Mesodermal cell (in vitro differentiated cells): ENCODE results near the gene SYNPR.

Experiments
- H3K27ac ChIP-seq: 2 replicates; pipeline ENCODE4 v1.7.0; 2013; ENCODE audit warnings: mild to moderate bottlenecking, low read depth, low read length, moderate library complexity; ENCODE audit not compliant: severe bottlenecking
- H3K36me3 ChIP-seq: 2 replicates; pipeline ENCODE4 v1.7.1; 2013; ENCODE audit warnings: mild to moderate bottlenecking, low read length, moderate library complexity; ENCODE audit not compliant: control insufficient read depth, insufficient read depth
- H3K4me1 ChIP-seq: one replicate; pipeline ENCODE4 v1.7.1; 2013; ENCODE audit warnings: mild to moderate bottlenecking, low read length; ENCODE audit not compliant: insufficient read depth, control insufficient read depth, poor library complexity, severe bottlenecking
- H3K4me3 ChIP-seq: 2 replicates; pipeline ENCODE4 v1.7.0; 2013; ENCODE audit warnings: low read length, control low read depth, mild to moderate bottlenecking; ENCODE audit not compliant: insufficient read depth, poor library complexity, severe bottlenecking; ENCODE audit errors: extremely low read depth
- H3K9me3 ChIP-seq: 2 replicates; pipeline ENCODE4 v1.7.1; 2013; ENCODE audit warnings: mild to moderate bottlenecking, low read length, moderate library complexity; ENCODE audit not compliant: control insufficient read depth
- WGBS, 2 experiments: methylation state at CpG; one replicate each; pipeline ENCODE4 v1.1.5; 2013; ENCODE audit warnings: missing lambda C conversion rate in 2 of 2; ENCODE audit not compliant: insufficient coverage in 2 of 2; 5-methylcytosine and 5-hydroxymethylcytosine counted together

Gene SYNPR

GRCh38 chr3:63462732-63463131 is 184.6 kb downstream of the SYNPR start:
- H3K4me3 ChIP-seq: no peak overlapping the region
- H3K36me3 ChIP-seq: no peaks in the 10 kb centered on the region
- H3K9me3 ChIP-seq: no peaks in the 10 kb centered on the region
- no peaks in the 10 kb centered on the region for H3K4me1 ChIP-seq
- no peak overlapping the region for H3K27ac ChIP-seq

DNA sequence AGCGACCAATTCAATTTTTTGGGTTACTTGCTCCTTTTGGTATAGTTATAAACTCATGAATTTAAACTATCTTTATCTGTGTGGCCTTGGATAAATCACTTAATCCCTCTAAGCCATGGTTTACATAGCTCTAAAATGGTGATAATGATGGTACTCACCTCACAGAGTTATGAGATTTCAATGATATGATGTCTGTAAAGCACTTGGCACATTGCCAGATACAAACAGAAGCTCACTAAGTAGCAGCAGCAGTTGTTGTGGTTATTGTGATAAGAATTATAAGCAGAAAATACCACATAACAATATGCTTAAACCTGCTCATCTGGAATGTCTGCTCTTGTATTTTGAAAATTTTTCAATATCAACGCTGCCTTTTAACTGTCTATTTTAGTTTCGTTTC is 189.3 kb downstream of the SYNPR start:
- Histone ChIP-seq H3K9me3 (no peaks in the 10 kb centered on the region), H3K4me3 (no peak overlapping the region), H3K27ac (no peak overlapping the region), H3K4me1 (no peaks in the 10 kb centered on the region), H3K36me3 (no peaks in the 10 kb centered on the region)
- no CpG with 5 or more reads among the region's 3 CpGs for WGBS, 2 experiments

- H3K27ac ChIP-seq: no peak overlapping the region
- WGBS, 2 experiments: 82% methylated on average over 1 of the region's 1 CpG; no CpG with 5 or more reads in 1 of the 2 experiments
Observed at GRCh38 chr3:63470745-63471144, 192.6 kb downstream of the SYNPR start.

GRCh38 chr3:63471781-63472180 is 193.7 kb downstream of the SYNPR start:
- WGBS, 2 experiments: 91% methylated on average over 4 to 5 of the region's 5 CpGs
- Histone ChIP-seq H3K36me3 (no peaks in the 10 kb centered on the region), H3K4me1 (no peaks in the 10 kb centered on the region), H3K4me3 (no peak overlapping the region), H3K9me3 (no peaks in the 10 kb centered on the region), H3K27ac (no peak overlapping the region)

More at GRCh38 chr3:63470745-63471144, 192.6 kb downstream of the SYNPR start:
- Histone ChIP-seq H3K36me3 (no peaks in the 10 kb centered on the region), H3K4me3 (no peak overlapping the region), H3K4me1 (no peaks in the 10 kb centered on the region), H3K9me3 (no peaks in the 10 kb centered on the region)

DNA sequence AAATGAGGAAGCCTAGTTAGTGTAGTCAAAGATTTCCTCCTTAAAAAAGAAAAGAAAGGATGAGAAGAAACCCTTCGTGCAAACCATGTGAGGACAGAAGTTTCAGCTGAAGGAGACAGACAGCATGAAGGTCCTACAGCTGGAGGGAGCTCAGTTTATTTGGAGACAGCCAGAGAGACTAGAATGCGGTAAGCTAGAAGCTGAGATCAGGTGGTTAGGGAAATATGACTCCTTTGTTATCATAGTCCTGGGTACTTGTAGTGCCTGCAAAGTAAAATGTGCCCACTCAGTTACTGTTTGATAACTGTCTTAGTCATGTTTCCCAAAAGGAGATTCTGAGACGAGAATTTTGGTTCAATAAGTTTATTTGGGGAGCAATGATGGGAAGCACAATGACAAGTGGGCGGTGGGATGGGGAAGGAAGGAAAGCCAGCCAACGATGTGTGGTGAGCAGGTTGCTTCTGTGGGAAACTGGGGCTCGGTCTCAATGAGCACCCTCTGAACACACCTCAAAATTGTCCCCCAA is 195.6 kb downstream of the SYNPR start:
- 92 to 95% methylated on average over 3 to 5 of the region's 6 CpGs for WGBS, 2 experiments
- H3K36me3 ChIP-seq: no peaks in the 10 kb centered on the region

GRCh38 chr3:63474828-63475518 is 196.9 kb downstream of the SYNPR start:
- no peak overlapping the region for H3K4me3 ChIP-seq
- H3K4me1 ChIP-seq: no peaks in the 10 kb centered on the region
- H3K36me3 ChIP-seq: no peaks in the 10 kb centered on the region
- H3K27ac ChIP-seq: no peak overlapping the region
- 92 to 100% methylated on average over 2 to 3 of the region's 3 CpGs for WGBS, 2 experiments
- no peaks in the 10 kb centered on the region for H3K9me3 ChIP-seq

More for the DNA sequence above, 195.6 kb downstream of the SYNPR start:
- Histone ChIP-seq H3K27ac (no peak overlapping the region), H3K9me3 (no peaks in the 10 kb centered on the region), H3K4me1 (no peaks in the 10 kb centered on the region), H3K4me3 (no peak overlapping the region)

GRCh38 chr3:63477494-63478129 is 199.5 kb downstream of the SYNPR start:
- Histone ChIP-seq H3K27ac (no peak overlapping the region), H3K36me3 (no peaks in the 10 kb centered on the region), H3K4me3 (no peak overlapping the region), H3K4me1 (no peaks in the 10 kb centered on the region), H3K9me3 (no peaks in the 10 kb centered on the region)
- WGBS, 2 experiments: 85 to 87% methylated on average over 4 to 6 of the region's 8 CpGs

DNA sequence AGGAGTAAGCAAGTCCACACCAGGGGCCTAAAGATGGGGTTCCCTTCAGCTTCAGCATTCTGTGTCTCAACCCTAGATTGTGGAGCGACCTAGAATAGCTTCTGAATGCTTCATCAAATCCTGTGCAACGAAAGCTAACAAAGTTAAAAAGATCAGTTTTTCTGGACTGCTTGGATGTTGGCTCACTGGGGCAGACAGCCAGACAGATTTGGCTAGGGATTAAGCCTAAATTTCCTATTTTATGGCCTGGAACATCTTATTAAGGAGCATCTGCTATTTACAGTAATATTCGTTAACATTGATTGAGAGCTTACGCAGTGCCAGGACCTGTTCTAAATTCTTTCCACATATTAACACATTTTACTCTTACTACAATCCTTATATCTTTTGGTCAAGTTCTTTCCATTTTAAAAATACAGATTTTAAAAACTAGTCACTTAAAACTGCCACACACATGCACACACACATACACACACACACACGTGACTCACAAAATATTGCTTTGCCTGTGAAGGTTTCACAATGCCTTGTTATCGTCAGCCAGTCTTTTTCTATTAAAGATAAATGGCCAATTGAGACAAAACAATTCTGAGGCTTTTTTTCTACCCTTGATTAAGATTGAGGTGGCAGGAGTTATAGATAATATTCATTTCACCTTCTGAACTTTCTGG is 201.0 kb downstream of the SYNPR start:
- Histone ChIP-seq H3K27ac (no peak overlapping the region), H3K4me3 (no peak overlapping the region), H3K4me1 (no peaks in the 10 kb centered on the region), H3K9me3 (no peaks in the 10 kb centered on the region), H3K36me3 (no peaks in the 10 kb centered on the region)
- 85 to 86% methylated on average over 4 to 5 of the region's 6 CpGs for WGBS, 2 experiments

DNA sequence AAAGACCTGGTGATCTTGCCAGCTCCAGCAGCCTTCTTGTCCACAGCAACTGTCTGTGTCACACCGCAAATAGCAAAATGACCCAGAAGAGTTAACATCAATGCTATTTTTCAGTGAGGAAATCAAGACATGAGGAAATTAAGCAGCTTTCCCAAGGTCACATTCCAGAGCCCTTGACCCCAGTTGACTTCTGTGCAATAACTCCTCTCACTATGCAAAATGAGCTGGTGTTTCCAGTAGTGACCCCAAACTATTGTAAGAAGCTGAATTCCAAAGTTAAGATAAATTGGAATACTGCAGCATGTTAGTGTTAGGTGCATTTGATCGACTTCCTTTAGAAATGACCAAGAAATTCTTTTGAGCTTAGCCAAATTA is 201.5 kb downstream of the SYNPR start:
- H3K27ac ChIP-seq: no peak overlapping the region
- 90 to 100% methylated on average over 2 of the region's 2 CpGs for WGBS, 2 experiments
- no peaks in the 10 kb centered on the region for H3K4me1 ChIP-seq
- no peaks in the 10 kb centered on the region for H3K36me3 ChIP-seq
- H3K9me3 ChIP-seq: no peaks in the 10 kb centered on the region
- no peak overlapping the region for H3K4me3 ChIP-seq

- Histone ChIP-seq H3K4me1 (no peaks in the 10 kb centered on the region), H3K36me3 (no peaks in the 10 kb centered on the region), H3K27ac (no peak overlapping the region), H3K9me3 (no peaks in the 10 kb centered on the region), H3K4me3 (no peak overlapping the region)
- 70 to 73% methylated on average over 5 to 6 of the region's 6 CpGs for WGBS, 2 experiments
Observed at GRCh38 chr3:63481627-63482026, 203.5 kb downstream of the SYNPR start.

GRCh38 chr3:63482341-63482740 is 204.2 kb downstream of the SYNPR start:
- H3K9me3 ChIP-seq: no peaks in the 10 kb centered on the region
- WGBS, 2 experiments: 64 to 96% methylated on average over 2 of the region's 2 CpGs
- no peaks in the 10 kb centered on the region for H3K36me3 ChIP-seq
- no peaks in the 10 kb centered on the region for H3K4me1 ChIP-seq
- no peak overlapping the region for H3K27ac ChIP-seq
- no peak overlapping the region for H3K4me3 ChIP-seq
